Hepatocyte (in vitro differentiated cells): ENCODE measurements around the gene FGF2. TPM values are rescaled to one million over a fixed set of nuclear protein-coding genes. Genes with fewer than 3 reads are reported as not detected.

Source experiments
- DNase-seq: peaks from one replicate; pipeline ENCODE4 v3.0.0-alpha.2; 2016; ENCODE audit warnings: low spot score
- H2AFZ ChIP-seq: fragments of 200-600 bp; sonication (generic); 2 replicates; pipeline ENCODE4 v1.6.0; 2016; ENCODE audit warnings: antibody characterized with exemption, mild to moderate bottlenecking
- H3K27ac ChIP-seq: fragments of 200-600 bp; sonication (generic); 2 replicates; pipeline ENCODE4 v1.5.1; 2016; ENCODE audit warnings: mild to moderate bottlenecking
- H3K27me3 ChIP-seq: fragments of 200-600 bp; sonication (generic); 2 replicates; pipeline ENCODE4 v1.6.1; 2016
- H3K36me3 ChIP-seq: fragments of 200-600 bp; sonication (generic); replicated peaks from 2 replicates; pipeline ENCODE4 v1.5.1; 2016; ENCODE audit warnings: low read depth; ENCODE audit not compliant: insufficient read depth
- H3K4me1 ChIP-seq: fragments of 200-600 bp; sonication (generic); 2 replicates; pipeline ENCODE4 v1.5.1; 2016; ENCODE audit warnings: mild to moderate bottlenecking, moderate library complexity; ENCODE audit not compliant: insufficient read depth
- H3K4me2 ChIP-seq: fragments of 200-600 bp; sonication (generic); 2 replicates; pipeline ENCODE4 v1.6.0; 2016
- H3K4me3 ChIP-seq: fragments of 200-600 bp; sonication (generic); 2 replicates; pipeline ENCODE4 v1.5.1; 2016; ENCODE audit warnings: mild to moderate bottlenecking
- H3K79me2 ChIP-seq: fragments of 200-600 bp; sonication (generic); 2 replicates; pipeline ENCODE4 v1.6.0; 2017; ENCODE audit warnings: mild to moderate bottlenecking
- H3K9me2 ChIP-seq: fragments of 200-600 bp; sonication (generic); replicated peaks from 2 replicates; pipeline ENCODE4 v1.6.0; 2017; ENCODE audit warnings: mild to moderate bottlenecking; ENCODE audit not compliant: insufficient read depth
- H3K9me3 ChIP-seq: fragments of 200-600 bp; sonication (generic); 2 replicates; pipeline ENCODE4 v1.5.1; 2016; ENCODE audit warnings: low read depth, mild to moderate bottlenecking
- H4K20me1 ChIP-seq: fragments of 200-600 bp; sonication (generic); 2 replicates; pipeline ENCODE4 v1.6.0; 2016; ENCODE audit warnings: mild to moderate bottlenecking; ENCODE audit not compliant: insufficient read depth, poor library complexity, severe bottlenecking
- EZH2 ChIP-seq: fragments of 200-600 bp; sonication (generic); IDR thresholded peaks from 2 replicates; pipeline ENCODE4 v1.6.1; 2016; ENCODE audit warnings: antibody characterized with exemption, mild to moderate bottlenecking, borderline replicate concordance
- EZH2phosphoT487 ChIP-seq: fragments of 200-600 bp; sonication (generic); IDR thresholded peaks from one replicate; pipeline ENCODE4 v1.6.1; 2018; ENCODE audit warnings: antibody characterized with exemption, mild to moderate bottlenecking, low read depth, moderate library complexity; ENCODE audit not compliant: unreplicated experiment, severe bottlenecking
- WGBS: methylation state at CpG from one replicate; pipeline ENCODE4 v1.1.6; 2016; ENCODE audit warnings: low lambda C conversion rate; ENCODE audit errors: missing lambda C conversion rate; 5-methylcytosine and 5-hydroxymethylcytosine counted together
- polyA plus RNA-seq: library from polyadenylated mRNA; unstranded; fragments of >200 nt; fragmentation: Nextera tagmentation; extraction: Ambion mirVana; gene quantifications from 2 replicates; pipeline ENCODE4 v1.2.1, GENCODE V29; 2016
- total RNA-seq: library from RNA; depleted of rRNA; stranded (reverse); fragments of >200 nt; gene quantifications from 2 replicates; pipeline ENCODE4 v1.2.3, GENCODE V29; 2014
- TF ChIP-seq, protein P1 (sequence below): fragments of 200-600 bp; sonication (generic); IDR thresholded peaks from 2 replicates; pipeline ENCODE4 v1.5.1; 2016; ENCODE audit warnings: antibody characterized with exemption, mild to moderate bottlenecking; ENCODE audit not compliant: poor library complexity

FGF2 gene
- total and polyA plus RNA-seq, 2 experiments from 2014 or later, result 3.9 to 9.7 TPM

DNA sequence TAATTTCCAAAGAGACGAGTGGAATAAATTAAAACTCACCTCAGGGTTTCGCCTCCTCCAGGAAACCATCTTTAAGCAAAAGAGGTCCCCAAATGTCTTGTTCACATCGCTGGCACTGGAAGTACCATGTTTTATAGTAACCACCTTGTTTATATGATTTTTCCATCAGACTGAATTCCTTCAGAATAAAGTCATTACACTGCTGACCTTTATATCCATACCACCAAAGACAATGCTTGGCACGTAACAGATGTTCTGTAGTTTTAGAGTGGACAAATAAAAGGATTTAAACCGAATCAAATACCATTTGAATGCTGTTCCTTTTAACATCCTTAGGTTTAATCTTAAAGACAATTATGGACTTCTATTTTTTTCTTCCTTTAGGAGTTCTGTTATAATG lies 91.1 kb downstream of the FGF2 start:
- H3K4me2 ChIP-seq, result no peak overlapping the region
- 86% methylated on average over 5 of the region's 5 CpGs for WGBS
- H4K20me1 ChIP-seq, result no peaks in the 10 kb centered on the region
- no peaks in the 10 kb centered on the region for H3K36me3 ChIP-seq
- H3K9me3 ChIP-seq, result no peaks in the 10 kb centered on the region
- peaks cover 3% of the 10 kb centered on the region for H3K79me2 ChIP-seq
- no peak for TF ChIP-seq EZH2
- no peak for TF ChIP-seq EZH2phosphoT487
- TF ChIP-seq, protein P1, sequence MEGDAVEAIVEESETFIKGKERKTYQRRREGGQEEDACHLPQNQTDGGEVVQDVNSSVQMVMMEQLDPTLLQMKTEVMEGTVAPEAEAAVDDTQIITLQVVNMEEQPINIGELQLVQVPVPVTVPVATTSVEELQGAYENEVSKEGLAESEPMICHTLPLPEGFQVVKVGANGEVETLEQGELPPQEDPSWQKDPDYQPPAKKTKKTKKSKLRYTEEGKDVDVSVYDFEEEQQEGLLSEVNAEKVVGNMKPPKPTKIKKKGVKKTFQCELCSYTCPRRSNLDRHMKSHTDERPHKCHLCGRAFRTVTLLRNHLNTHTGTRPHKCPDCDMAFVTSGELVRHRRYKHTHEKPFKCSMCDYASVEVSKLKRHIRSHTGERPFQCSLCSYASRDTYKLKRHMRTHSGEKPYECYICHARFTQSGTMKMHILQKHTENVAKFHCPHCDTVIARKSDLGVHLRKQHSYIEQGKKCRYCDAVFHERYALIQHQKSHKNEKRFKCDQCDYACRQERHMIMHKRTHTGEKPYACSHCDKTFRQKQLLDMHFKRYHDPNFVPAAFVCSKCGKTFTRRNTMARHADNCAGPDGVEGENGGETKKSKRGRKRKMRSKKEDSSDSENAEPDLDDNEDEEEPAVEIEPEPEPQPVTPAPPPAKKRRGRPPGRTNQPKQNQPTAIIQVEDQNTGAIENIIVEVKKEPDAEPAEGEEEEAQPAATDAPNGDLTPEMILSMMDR, result no peak
- H3K27ac ChIP-seq, result no peak overlapping the region
- H3K4me1 ChIP-seq, result no peaks in the 10 kb centered on the region
- no peak overlapping the region for H2AFZ ChIP-seq
- H3K4me3 ChIP-seq, result no peak overlapping the region
- no peak for DNase-seq
- no peaks in the 10 kb centered on the region for H3K27me3 ChIP-seq
- no peaks in the 10 kb centered on the region for H3K9me2 ChIP-seq

DNA sequence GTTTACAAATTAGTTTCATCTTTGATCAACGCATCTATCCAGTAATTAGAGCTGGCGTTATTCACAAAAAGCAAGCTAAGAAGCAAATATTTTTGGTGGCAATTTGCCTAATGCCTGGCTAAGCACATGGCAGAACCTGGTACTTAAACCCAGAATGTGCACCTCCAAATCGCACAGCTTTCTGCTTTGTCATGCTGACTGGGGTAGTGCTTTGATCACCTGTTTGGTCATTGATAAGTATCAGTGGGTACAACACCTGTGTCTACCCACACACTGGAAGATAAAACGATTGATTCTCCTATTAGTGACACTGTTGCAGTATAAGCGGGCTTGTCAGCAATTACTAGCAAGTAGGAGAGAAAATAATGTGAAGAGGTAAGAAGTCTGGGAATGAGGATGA lies 93.8 kb downstream of the FGF2 start:
- Histone ChIP-seq H3K36me3 (no peaks in the 10 kb centered on the region), H4K20me1 (no peaks in the 10 kb centered on the region), H3K27ac (no peak overlapping the region), H2AFZ (no peak overlapping the region), H3K27me3 (no peaks in the 10 kb centered on the region), H3K9me2 (no peaks in the 10 kb centered on the region), H3K4me1 (peaks cover 4% of the 10 kb centered on the region), H3K4me3 (no peak overlapping the region), H3K9me3 (no peaks in the 10 kb centered on the region), H3K79me2 (peaks cover 22% of the 10 kb centered on the region), H3K4me2 (peak overlapping the region; percentile 94)
- DNase-seq, result no peak
- no peak for TF ChIP-seq EZH2
- TF ChIP-seq, protein P1, result no peak
- TF ChIP-seq EZH2phosphoT487, result no peak
- 86% methylated on average over 5 of the region's 5 CpGs for WGBS

- Histone ChIP-seq H2AFZ (peak overlapping the region; percentile 99), H3K27ac (peak overlapping the region; percentile 61), H3K4me1 (peaks cover 4% of the 10 kb centered on the region), H4K20me1 (no peaks in the 10 kb centered on the region), H3K4me3 (peak overlapping the region; percentile 95), H3K4me2 (peak overlapping the region; percentile 94), H3K27me3 (no peaks in the 10 kb centered on the region), H3K9me3 (no peaks in the 10 kb centered on the region), H3K9me2 (no peaks in the 10 kb centered on the region), H3K79me2 (peaks cover 27% of the 10 kb centered on the region), H3K36me3 (no peaks in the 10 kb centered on the region)
- DNase-seq, result no peak
- TF ChIP-seq, protein P1, result no peak
- no peak for TF ChIP-seq EZH2
- TF ChIP-seq EZH2phosphoT487, result no peak
- 91% methylated on average over 5 of the region's 5 CpGs for WGBS
These were observed 94.7 kb downstream of the FGF2 start for GRCh38 chr4:122921300-122921699.
